A673 (cell line): Measurements from ENCODE around the gene C11orf68. TPM values are rescaled to one million over a fixed set of nuclear protein-coding genes. Genes with fewer than 3 reads are reported as not detected.

Experiments
- BruUV-seq: library from RNA; stranded (reverse); fragments of 400-500 nt; replicated peaks from 2 replicates; lab custom pipeline; 2021; lab: Mats Ljungman, UMichigan
- CTCF ChIA-PET: fragments of 300-600 bp; sonication (Branson Sonifier 250); formaldehyde crosslinking; loops from one replicate; lab custom pipeline; 2022; ENCODE audit warnings: antibody characterized with exemption; lab: Charles Lee
- POLR2A ChIA-PET: fragments of 300-600 bp; sonication (Branson Sonifier 250); formaldehyde crosslinking; loops from one replicate; lab custom pipeline; 2022; ENCODE audit warnings: antibody characterized with exemption; ENCODE audit not compliant: low non-redundant PET; lab: Charles Lee
- DNase-seq: peaks from one replicate; pipeline ENCODE4 v3.0.0-alpha.2; 2015; ENCODE audit warnings: low spot score
- H3K27ac ChIP-seq: fragments of 200-600 bp; sonication (generic); 2 replicates; pipeline ENCODE4 v1.5.1; 2016; ENCODE audit warnings: mixed run types, low read depth, mild to moderate bottlenecking, mixed read lengths, antibody characterized with exemption, low read length; ENCODE audit not compliant: poor library complexity, severe bottlenecking
- H3K27me3 ChIP-seq: fragments of 200-600 bp; sonication (generic); replicated peaks from 2 replicates; pipeline ENCODE4 v1.6.1; 2017; ENCODE audit warnings: mixed run types, low read depth, mild to moderate bottlenecking, mixed read lengths, antibody characterized with exemption, low read length; ENCODE audit not compliant: insufficient read depth, poor library complexity
- H3K36me3 ChIP-seq: fragments of 200-600 bp; sonication (generic); 2 replicates; pipeline ENCODE4 v1.6.1; 2016; ENCODE audit warnings: mixed run types, mild to moderate bottlenecking, mixed read lengths, antibody characterized with exemption, low read length; ENCODE audit not compliant: insufficient read depth, poor library complexity, severe bottlenecking
- H3K4me1 ChIP-seq: fragments of 200-600 bp; sonication (generic); 2 replicates; pipeline ENCODE4 v1.6.1; 2017; ENCODE audit warnings: mixed run types, mild to moderate bottlenecking, mixed read lengths, antibody characterized with exemption, low read length; ENCODE audit not compliant: insufficient read depth, poor library complexity, severe bottlenecking
- H3K4me3 ChIP-seq: fragments of 200-600 bp; sonication (generic); 2 replicates; pipeline ENCODE4 v1.5.1; 2016; ENCODE audit warnings: low read depth, mixed run types, mild to moderate bottlenecking, mixed read lengths, low read length; ENCODE audit not compliant: poor library complexity, severe bottlenecking
- H3K9me3 ChIP-seq: fragments of 200-600 bp; sonication (generic); 2 replicates; pipeline ENCODE4 v1.6.1; 2016; ENCODE audit warnings: mixed run types, low read depth, mild to moderate bottlenecking, mixed read lengths, antibody characterized with exemption, low read length; ENCODE audit not compliant: poor library complexity, severe bottlenecking
- EZH2 ChIP-seq: fragments of 200-600 bp; sonication (generic); IDR thresholded peaks from 2 replicates; pipeline ENCODE4 v1.6.1; 2017; ENCODE audit warnings: borderline replicate concordance, low read depth, mild to moderate bottlenecking, mixed read lengths, antibody characterized with exemption, low read length; ENCODE audit not compliant: poor library complexity, severe bottlenecking
- intact Hi-C: fragments of 100-400 bp; cut with micrococcal nuclease; formaldehyde crosslinking; loops from one replicate; pipeline ENCODE4 v1.10.0; 2022; ENCODE audit not compliant: unreplicated experiment
- total RNA-seq: library from RNA; stranded (reverse); gene quantifications from 2 replicates; pipeline ENCODE4 v1.2.3, GENCODE V29; 2021
- TF ChIP-seq, protein P1 (sequence below): fragments of 300-800, 200-600 bp; sonication (generic); conservative IDR thresholded peaks from 2 replicates; pipeline ENCODE4 v1.5.1; 2017; ENCODE audit warnings: low read depth, mild to moderate bottlenecking, antibody characterized with exemption, low read length, moderate library complexity, mixed read lengths

C11orf68 gene
- total RNA-seq, 1 experiment from 2014 or later: 22.4 TPM

- peaks cover 8% of the 10 kb centered on the region for H3K4me1 ChIP-seq
- intact Hi-C loops: no loop called here
- H3K27ac ChIP-seq: no peak overlapping the region
- BruUV-seq: no TSS peak
- no peaks in the 10 kb centered on the region for H3K9me3 ChIP-seq
- no peaks in the 10 kb centered on the region for H3K36me3 ChIP-seq
- DNase-seq: no peak
- H3K4me3 ChIP-seq: no peak overlapping the region
- H3K27me3 ChIP-seq: no peaks in the 10 kb centered on the region
- TF ChIP-seq EZH2: no peak
- TF ChIP-seq, protein P1, sequence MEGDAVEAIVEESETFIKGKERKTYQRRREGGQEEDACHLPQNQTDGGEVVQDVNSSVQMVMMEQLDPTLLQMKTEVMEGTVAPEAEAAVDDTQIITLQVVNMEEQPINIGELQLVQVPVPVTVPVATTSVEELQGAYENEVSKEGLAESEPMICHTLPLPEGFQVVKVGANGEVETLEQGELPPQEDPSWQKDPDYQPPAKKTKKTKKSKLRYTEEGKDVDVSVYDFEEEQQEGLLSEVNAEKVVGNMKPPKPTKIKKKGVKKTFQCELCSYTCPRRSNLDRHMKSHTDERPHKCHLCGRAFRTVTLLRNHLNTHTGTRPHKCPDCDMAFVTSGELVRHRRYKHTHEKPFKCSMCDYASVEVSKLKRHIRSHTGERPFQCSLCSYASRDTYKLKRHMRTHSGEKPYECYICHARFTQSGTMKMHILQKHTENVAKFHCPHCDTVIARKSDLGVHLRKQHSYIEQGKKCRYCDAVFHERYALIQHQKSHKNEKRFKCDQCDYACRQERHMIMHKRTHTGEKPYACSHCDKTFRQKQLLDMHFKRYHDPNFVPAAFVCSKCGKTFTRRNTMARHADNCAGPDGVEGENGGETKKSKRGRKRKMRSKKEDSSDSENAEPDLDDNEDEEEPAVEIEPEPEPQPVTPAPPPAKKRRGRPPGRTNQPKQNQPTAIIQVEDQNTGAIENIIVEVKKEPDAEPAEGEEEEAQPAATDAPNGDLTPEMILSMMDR: no peak
- ChIA-PET CTCF (no interaction called here), POLR2A (no interaction called here)
Measured at GRCh38 chr11:65958291-65958690, 39.4 kb upstream of the C11orf68 start.

- intact Hi-C loops: no loop called here
- BruUV-seq: no TSS peak
- no peak overlapping the region for H3K27ac ChIP-seq
Measured at GRCh38 chr11:65954771-65955170, 35.9 kb upstream of the C11orf68 start.

GRCh38 chr11:65953471-65953870 lies 34.6 kb upstream of the C11orf68 start:
- Histone ChIP-seq H3K36me3 (no peaks in the 10 kb centered on the region), H3K27ac (no peak overlapping the region), H3K9me3 (no peaks in the 10 kb centered on the region), H3K27me3 (no peaks in the 10 kb centered on the region), H3K4me1 (no peaks in the 10 kb centered on the region), H3K4me3 (no peak overlapping the region)
- DNase-seq: no peak
- TF ChIP-seq, protein P1: no peak
- no peak for TF ChIP-seq EZH2
- intact Hi-C loops: no loop called here
- ChIA-PET POLR2A (no interaction called here), CTCF (no interaction called here)
- BruUV-seq: no TSS peak

More at GRCh38 chr11:65954771-65955170, 35.9 kb upstream of the C11orf68 start:
- no peaks in the 10 kb centered on the region for H3K4me1 ChIP-seq
- H3K9me3 ChIP-seq: no peaks in the 10 kb centered on the region
- no peak overlapping the region for H3K4me3 ChIP-seq
- POLR2A ChIA-PET: no interaction called here
- TF ChIP-seq, protein P1: no peak
- no peak for TF ChIP-seq EZH2
- no peaks in the 10 kb centered on the region for H3K36me3 ChIP-seq
- CTCF ChIA-PET: no interaction called here
- H3K27me3 ChIP-seq: no peaks in the 10 kb centered on the region
- DNase-seq: no peak
